Measurements from ENCODE around the gene HIVEP3. TPM values are rescaled to one million over a fixed set of nuclear protein-coding genes. Genes with fewer than 3 reads are reported as not detected.

HIVEP3 gene
- total RNA-seq, 1 donor: 1.2 TPM

GRCh38 chr1:41681331-41682098 lies 237.2 kb downstream of the HIVEP3 start:
- TF ChIP-seq, protein P1, sequence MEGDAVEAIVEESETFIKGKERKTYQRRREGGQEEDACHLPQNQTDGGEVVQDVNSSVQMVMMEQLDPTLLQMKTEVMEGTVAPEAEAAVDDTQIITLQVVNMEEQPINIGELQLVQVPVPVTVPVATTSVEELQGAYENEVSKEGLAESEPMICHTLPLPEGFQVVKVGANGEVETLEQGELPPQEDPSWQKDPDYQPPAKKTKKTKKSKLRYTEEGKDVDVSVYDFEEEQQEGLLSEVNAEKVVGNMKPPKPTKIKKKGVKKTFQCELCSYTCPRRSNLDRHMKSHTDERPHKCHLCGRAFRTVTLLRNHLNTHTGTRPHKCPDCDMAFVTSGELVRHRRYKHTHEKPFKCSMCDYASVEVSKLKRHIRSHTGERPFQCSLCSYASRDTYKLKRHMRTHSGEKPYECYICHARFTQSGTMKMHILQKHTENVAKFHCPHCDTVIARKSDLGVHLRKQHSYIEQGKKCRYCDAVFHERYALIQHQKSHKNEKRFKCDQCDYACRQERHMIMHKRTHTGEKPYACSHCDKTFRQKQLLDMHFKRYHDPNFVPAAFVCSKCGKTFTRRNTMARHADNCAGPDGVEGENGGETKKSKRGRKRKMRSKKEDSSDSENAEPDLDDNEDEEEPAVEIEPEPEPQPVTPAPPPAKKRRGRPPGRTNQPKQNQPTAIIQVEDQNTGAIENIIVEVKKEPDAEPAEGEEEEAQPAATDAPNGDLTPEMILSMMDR (IDR thresholded peaks at IDR 0.05; ENCODE audit: insufficient read depth, low read length): no peak
- no peak overlapping the region for H3K4me3 ChIP-seq (ENCODE audit: low read depth, low read length)
- no peak for DNase-seq (ENCODE audit: low read depth)

- DNase-seq (ENCODE audit: low read depth): no peak
- H3K4me3 ChIP-seq (ENCODE audit: low read depth, low read length): no peak overlapping the region
- TF ChIP-seq, protein P1 (IDR thresholded peaks at IDR 0.05; ENCODE audit: insufficient read depth, low read length): no peak
These were observed 238.7 kb downstream of the HIVEP3 start for GRCh38 chr1:41679994-41680393.

GRCh38 chr1:41679531-41679930 lies 239.2 kb downstream of the HIVEP3 start:
- TF ChIP-seq, protein P1 (IDR thresholded peaks at IDR 0.05; ENCODE audit: insufficient read depth, low read length): no peak
- no peak for DNase-seq (ENCODE audit: low read depth)
- H3K4me3 ChIP-seq (ENCODE audit: low read depth, low read length): no peak overlapping the region

- TF ChIP-seq, protein P1 (IDR thresholded peaks at IDR 0.05; ENCODE audit: insufficient read depth, low read length): no peak
- no peak overlapping the region for H3K4me3 ChIP-seq (ENCODE audit: low read depth, low read length)
- DNase-seq (ENCODE audit: low read depth): no peak
These were observed 240.4 kb downstream of the HIVEP3 start for GRCh38 chr1:41678111-41678878.

GRCh38 chr1:41677620-41678019 lies 241.1 kb downstream of the HIVEP3 start:
- TF ChIP-seq, protein P1 (IDR thresholded peaks at IDR 0.05; ENCODE audit: insufficient read depth, low read length): no peak
- no peak for DNase-seq (ENCODE audit: low read depth)

DNA sequence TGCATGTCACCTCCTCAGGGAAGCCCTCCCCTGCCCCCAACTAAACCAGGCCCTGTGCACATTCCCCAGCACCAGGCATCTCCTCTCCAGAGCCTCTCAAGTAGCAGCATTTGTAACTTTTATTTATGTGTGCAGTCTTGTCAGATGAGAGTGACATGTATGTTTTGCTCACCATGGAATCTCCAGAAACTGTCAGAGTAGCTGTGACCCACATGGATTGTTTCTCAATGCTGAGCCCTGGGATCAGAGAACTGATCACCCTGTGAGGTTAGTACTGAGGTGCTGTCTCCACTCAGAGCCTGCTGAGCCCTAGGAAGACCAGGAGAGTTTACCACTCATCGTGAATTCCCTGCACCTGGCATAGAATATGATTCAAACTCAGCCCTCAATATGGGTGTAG lies 243.3 kb downstream of the HIVEP3 start:
- no peak for DNase-seq (ENCODE audit: low read depth)
- H3K4me3 ChIP-seq (ENCODE audit: low read depth, low read length): no peak overlapping the region
- TF ChIP-seq, protein P1 (IDR thresholded peaks at IDR 0.05; ENCODE audit: insufficient read depth, low read length): no peak

More at GRCh38 chr1:41677620-41678019, 241.1 kb downstream of the HIVEP3 start:
- H3K4me3 ChIP-seq (ENCODE audit: low read depth, low read length): no peak overlapping the region

Measured in fibroblast of the aortic adventitia (primary cell).